CD4-positive, CD25-positive, alpha-beta regulatory T cell (primary cell): ENCODE measurements around the gene FMO2. TPM values are rescaled to one million over a fixed set of nuclear protein-coding genes. Genes with fewer than 3 reads are reported as not detected.

Source experiments
- ATAC-seq, 2 donors: fragments of 150-1000 bp; cut with Tn5 transposase; one replicate each; pipeline ENCODE4 v1.10.0; 2021; ENCODE audit warnings: low read depth in 2 of 2, moderate number of reproducible peaks in 2 of 2, moderate library complexity in 1 of 2
- DNase-seq, 3 donors: peaks; one replicate each; pipeline versions ENCODE4 v3.0.0 to v3.0.0-alpha.2; 2012 to 2022; ENCODE audit warnings: mixed read lengths in 1 of 3
- H3K27ac ChIP-seq: one replicate; pipeline ENCODE4 v1.7.0; 2013; ENCODE audit warnings: mild to moderate bottlenecking, low read length; ENCODE audit not compliant: insufficient read depth, poor library complexity, severe bottlenecking
- H3K27me3 ChIP-seq: one replicate; pipeline ENCODE4 v1.7.0; 2013; ENCODE audit warnings: low read length; ENCODE audit not compliant: control insufficient read depth, insufficient read depth
- H3K36me3 ChIP-seq: one replicate; pipeline ENCODE4 v1.7.0; 2013; ENCODE audit warnings: mild to moderate bottlenecking, low read length, moderate library complexity; ENCODE audit not compliant: control insufficient read depth, insufficient read depth
- H3K4me1 ChIP-seq: 2 replicates; pipeline ENCODE4 v1.7.0; 2013; ENCODE audit warnings: mild to moderate bottlenecking, low read length; ENCODE audit not compliant: insufficient read depth, control insufficient read depth, poor library complexity, severe bottlenecking
- H3K4me3 ChIP-seq: one replicate; pipeline ENCODE4 v1.7.0; 2013; ENCODE audit warnings: low read depth, mild to moderate bottlenecking, low read length, moderate library complexity
- H3K9me3 ChIP-seq, 2 experiments: 1 replicate in 1 of 2; 2 replicates in 1 of 2; pipeline ENCODE4 v1.7.0; 2013; ENCODE audit warnings: low read length in 2 of 2, mild to moderate bottlenecking in 1 of 2, moderate library complexity in 1 of 2; ENCODE audit not compliant: control insufficient read depth in 2 of 2
- H3K27ac Mint-ChIP-seq, 3 donors: one replicate each; pipeline ENCODE4 v1.8.0; 2020 to 2022; ENCODE audit warnings: mild to moderate bottlenecking in 3 of 3, mixed read lengths in 3 of 3, moderate library complexity in 2 of 3
- H3K27me3 Mint-ChIP-seq: one replicate; pipeline ENCODE4 v1.8.0; 2022; ENCODE audit warnings: mild to moderate bottlenecking, mixed read lengths
- H3K36me3 Mint-ChIP-seq: one replicate; pipeline ENCODE4 v1.8.0; 2020; ENCODE audit warnings: mixed read lengths
- H3K4me1 Mint-ChIP-seq, 4 donors: one replicate each; pipeline ENCODE4 v1.8.0; 2020 to 2022; ENCODE audit warnings: mixed read lengths in 4 of 4, mild to moderate bottlenecking in 1 of 4
- H3K4me3 Mint-ChIP-seq, 4 donors: one replicate each; pipeline ENCODE4 v1.8.0; 2020 to 2022; ENCODE audit warnings: mild to moderate bottlenecking in 4 of 4, mixed read lengths in 4 of 4, moderate library complexity in 3 of 4
- H3K9me3 Mint-ChIP-seq, 7 donors: one replicate each; pipeline ENCODE4 v1.8.0; 2020 to 2022; ENCODE audit warnings: mixed read lengths in 7 of 7, mild to moderate bottlenecking in 3 of 7, moderate library complexity in 2 of 7
- polyA plus RNA-seq, 4 donors: library from polyadenylated mRNA; unstranded; fragments of 300-500 nt; fragmentation: Illumina TruSeq; gene quantifications; one replicate each; pipeline ENCODE4 v1.2.3, GENCODE V29; 2021
- total RNA-seq: library from RNA; stranded (reverse); gene quantifications from one replicate; pipeline ENCODE4 v1.2.3, GENCODE V29; 2022

Gene FMO2
- total and polyA plus RNA-seq, 5 donors from 2014 or later: not detected

GRCh38 chr1:171247501-171247900 lies 62.4 kb downstream of the FMO2 start:
- Mint-ChIP-seq H3K4me1 (peaks cover 0 to 12% (median 2%) of the 10 kb centered on the region in 4 donors), H3K9me3 (peaks cover 0 to 1% (median 0%) of the 10 kb centered on the region in 7 donors), H3K4me3 (no peak overlapping the region), H3K27ac (no peak overlapping the region), H3K27me3 (peaks cover 29% of the 10 kb centered on the region), H3K36me3 (no peaks in the 10 kb centered on the region)
- Histone ChIP-seq H3K27ac (no peak overlapping the region), H3K4me1 (peaks cover 8% of the 10 kb centered on the region), H3K9me3 (no peaks in the 10 kb centered on the region), H3K27me3 (peaks cover 11% of the 10 kb centered on the region), H3K36me3 (no peaks in the 10 kb centered on the region), H3K4me3 (no peak overlapping the region)
- DNase-seq (no peak), ATAC-seq (no peak)

GRCh38 chr1:171248302-171248701 lies 63.2 kb downstream of the FMO2 start, which contains the start of gene FMO1:
Gene FMO1, plus strand, starts transcription at chr1:171248494. Its CDS starts 9,594 bp downstream, at chr1:171258088.
- no peak for DNase-seq
- Histone ChIP-seq H3K9me3 (no peaks in the 10 kb centered on the region), H3K4me3 (no peak within 1 kb of the TSS), H3K27ac (no peak within 1 kb of the TSS), H3K27me3 (peaks cover 11% of the 10 kb centered on the region), H3K4me1 (peaks cover 8% of the 10 kb centered on the region), H3K36me3 (no peaks in the 10 kb centered on the region)
- Mint-ChIP-seq H3K9me3 (peaks cover 0 to 1% (median 0%) of the 10 kb centered on the region in 7 donors), H3K4me1 (peaks cover 0 to 13% (median 2%) of the 10 kb centered on the region in 4 donors), H3K4me3 (no peak within 1 kb of the TSS), H3K27ac (no peak within 1 kb of the TSS), H3K27me3 (peaks cover 37% of the 10 kb centered on the region), H3K36me3 (no peaks in the 10 kb centered on the region)
- ATAC-seq: no peak

- Histone ChIP-seq H3K36me3 (no peaks in the 10 kb centered on the region), H3K4me3 (no peak overlapping the region), H3K9me3 (no peaks in the 10 kb centered on the region), H3K27me3 (peaks cover 14% of the 10 kb centered on the region), H3K27ac (no peak overlapping the region), H3K4me1 (peaks cover 8% of the 10 kb centered on the region)
- DNase-seq (no peak), ATAC-seq (no peak)
- Mint-ChIP-seq H3K27me3 (peaks cover 34% of the 10 kb centered on the region), H3K4me1 (peaks cover 0 to 13% (median 2%) of the 10 kb centered on the region in 4 donors), H3K4me3 (no peak overlapping the region), H3K27ac (no peak overlapping the region), H3K9me3 (peaks cover 0 to 1% (median 0%) of the 10 kb centered on the region in 7 donors), H3K36me3 (no peaks in the 10 kb centered on the region)
These were observed 63.7 kb downstream of the FMO2 start for GRCh38 chr1:171248841-171249240.

- Histone ChIP-seq H3K36me3 (no peaks in the 10 kb centered on the region), H3K27ac (no peak overlapping the region), H3K27me3 (peaks cover 21% of the 10 kb centered on the region), H3K9me3 (no peaks in the 10 kb centered on the region), H3K4me1 (peaks cover 8% of the 10 kb centered on the region), H3K4me3 (no peak overlapping the region)
- Mint-ChIP-seq H3K27ac (no peak overlapping the region), H3K4me1 (peaks cover 0 to 13% (median 2%) of the 10 kb centered on the region in 4 donors), H3K9me3 (peaks cover 0 to 1% (median 0%) of the 10 kb centered on the region in 7 donors), H3K4me3 (no peak overlapping the region), H3K27me3 (peaks cover 32% of the 10 kb centered on the region), H3K36me3 (no peaks in the 10 kb centered on the region)
- DNase-seq (no peak), ATAC-seq (no peak)
These were observed 65.2 kb downstream of the FMO2 start for GRCh38 chr1:171250263-171250662.

- H3K36me3 Mint-ChIP-seq: no peaks in the 10 kb centered on the region
- H3K27ac Mint-ChIP-seq: no peak overlapping the region
- peak overlapping the region; percentile 7 to 89 (median 78) for H3K4me3 Mint-ChIP-seq
- ATAC-seq: peak; percentile 38 to 53
- peak in 2 of 3 donors; percentile 5 to 25 for DNase-seq
- peaks cover 35% of the 10 kb centered on the region for H3K27me3 Mint-ChIP-seq
- H3K4me1 Mint-ChIP-seq: peaks cover 0 to 13% (median 2%) of the 10 kb centered on the region in 4 donors
- Histone ChIP-seq H3K36me3 (no peaks in the 10 kb centered on the region), H3K4me3 (peak overlapping the region; percentile 18), H3K9me3 (no peaks in the 10 kb centered on the region), H3K4me1 (peaks cover 8% of the 10 kb centered on the region), H3K27me3 (peaks cover 21% of the 10 kb centered on the region), H3K27ac (no peak overlapping the region)
- peaks cover 0 to 1% (median 0%) of the 10 kb centered on the region in 7 donors for H3K9me3 Mint-ChIP-seq
These were observed 66.2 kb downstream of the FMO2 start for GRCh38 chr1:171251042-171251951.

GRCh38 chr1:171251952-171252300 lies 66.8 kb downstream of the FMO2 start:
- H3K4me3 ChIP-seq: peak overlapping the region; percentile 18
- H3K36me3 ChIP-seq: no peaks in the 10 kb centered on the region
- Mint-ChIP-seq H3K9me3 (peaks cover 0 to 1% (median 0%) of the 10 kb centered on the region in 7 donors), H3K27me3 (peaks cover 35% of the 10 kb centered on the region), H3K4me1 (peaks cover 0 to 13% (median 2%) of the 10 kb centered on the region in 4 donors), H3K36me3 (no peaks in the 10 kb centered on the region), H3K4me3 (peak overlapping the region in 3 of 4 donors; percentile 73 to 89 (median 83)), H3K27ac (no peak overlapping the region)
- ATAC-seq (no peak), DNase-seq (no peak)
- peaks cover 8% of the 10 kb centered on the region for H3K4me1 ChIP-seq
- H3K27me3 ChIP-seq: peaks cover 21% of the 10 kb centered on the region
- H3K27ac ChIP-seq: no peak overlapping the region
- H3K9me3 ChIP-seq: no peaks in the 10 kb centered on the region

GRCh38 chr1:171252482-171252881 lies 67.4 kb downstream of the FMO2 start:
- ATAC-seq (no peak), DNase-seq (peak in 1 of 3 donors; percentile 7)
- Mint-ChIP-seq H3K27me3 (peaks cover 35% of the 10 kb centered on the region), H3K36me3 (no peaks in the 10 kb centered on the region), H3K9me3 (peaks cover 0 to 1% (median 0%) of the 10 kb centered on the region in 7 donors), H3K27ac (no peak overlapping the region), H3K4me3 (peak overlapping the region in 2 of 4 donors; percentile 16 to 73), H3K4me1 (peaks cover 0 to 13% (median 2%) of the 10 kb centered on the region in 4 donors)
- no peaks in the 10 kb centered on the region for H3K9me3 ChIP-seq
- H3K4me3 ChIP-seq: no peak overlapping the region
- H3K27me3 ChIP-seq: peaks cover 21% of the 10 kb centered on the region
- H3K27ac ChIP-seq: no peak overlapping the region
- peaks cover 8% of the 10 kb centered on the region for H3K4me1 ChIP-seq
- no peaks in the 10 kb centered on the region for H3K36me3 ChIP-seq
